HepG2 (cell line): ENCODE results near the gene TBX18. TPM values are rescaled to one million over a fixed set of nuclear protein-coding genes. Genes with fewer than 3 reads are reported as not detected.

ENCODE experiments used
- ATAC-seq: fragments of 200-7000 bp; cut with Tn5 transposase; 3 replicates; pipeline ENCODE4 v1.9.1; 2020; ENCODE audit warnings: mild to moderate bottlenecking, moderate library complexity
- BruUV-seq: library from RNA; stranded (reverse); fragments of 400-500 nt; replicated peaks from 2 replicates; lab custom pipeline; 2021; lab: Mats Ljungman, UMichigan
- CTCF ChIA-PET: fragments of 300-600 bp; formaldehyde crosslinking; extraction: SDS; loops from one replicate; lab custom pipeline; 2021; ENCODE audit warnings: low total read pairs, inconsistent platforms, low intra/inter-chr PET ratio; lab: Yijun Ruan, JAX
- POLR2A ChIA-PET: fragments of 350-600 bp; sonication (Branson Sonifier 250); formaldehyde crosslinking; loops from one replicate; lab custom pipeline; 2020; ENCODE audit warnings: antibody characterized with exemption, inconsistent platforms; lab: Yijun Ruan, JAX
- DNase-seq: peaks from one replicate; pipeline ENCODE4 v3.0.0-alpha.2; 2015; ENCODE audit warnings: low spot score
- FAIRE-seq: peaks from 3 replicates; lab custom pipeline; 2011; peaks lifted over from hg19 to GRCh38; lab: Jason Lieb, UNC
- H2AFZ ChIP-seq: one replicate; pipeline ENCODE4 v1.6.1; 2011; ENCODE audit warnings: low read length, inconsistent platforms
- H3K27ac ChIP-seq: fragments of 300-600 bp; 3 replicates; pipeline ENCODE4 v1.8.0; 2011; ENCODE audit warnings: mixed run types, mild to moderate bottlenecking, mixed read lengths, low read length, inconsistent platforms; ENCODE audit not compliant: insufficient read depth; ENCODE audit errors: extremely low read length
- H3K27me3 ChIP-seq, 2 experiments: fragments of 200-600 bp in 1 of 2; 2 replicates in 1 of 2; 3 replicates in 1 of 2; pipeline versions ENCODE4 v1.6.0 to v1.8.0; 2011; ENCODE audit warnings: low read length in 2 of 2, mild to moderate bottlenecking in 2 of 2, moderate library complexity in 2 of 2, inconsistent platforms in 1 of 2; ENCODE audit not compliant: insufficient read depth in 2 of 2, control insufficient read depth in 1 of 2
- H3K36me3 ChIP-seq, 2 experiments: fragments of 200-600 bp in 1 of 2; replicated peaks in 1 of 2; 2 replicates in 1 of 2; 3 replicates in 1 of 2; pipeline versions ENCODE4 v1.5.1 to v1.8.0; 2011; ENCODE audit warnings: low read length in 2 of 2, inconsistent platforms in 1 of 2; ENCODE audit not compliant: insufficient read depth in 2 of 2, control insufficient read depth in 1 of 2
- H3K4me1 ChIP-seq: 2 replicates; pipeline ENCODE4 v1.5.1; 2012; ENCODE audit warnings: low read length, inconsistent platforms; ENCODE audit not compliant: insufficient read depth
- H3K4me2 ChIP-seq: 2 replicates; pipeline ENCODE4 v1.6.0; 2011; ENCODE audit warnings: low read depth, low read length, inconsistent platforms
- H3K4me3 ChIP-seq, 3 experiments: fragments of 200-600 bp in 1 of 3; sonication (generic), shearing (Covaris generic) in 1 of 3; replicated peaks in 1 of 3; 2 replicates each; pipeline ENCODE4 v1.5.1; 2011 to 2016; ENCODE audit warnings: low read length in 3 of 3, inconsistent platforms in 2 of 3, low read depth in 2 of 3, mild to moderate bottlenecking in 2 of 3, control low read depth in 1 of 3, mixed read lengths in 1 of 3; ENCODE audit not compliant: insufficient read depth in 1 of 3
- H3K79me2 ChIP-seq: one replicate; pipeline ENCODE4 v1.6.1; 2011; ENCODE audit warnings: low read length, inconsistent platforms; ENCODE audit not compliant: insufficient read depth
- H3K9ac ChIP-seq: 2 replicates; pipeline ENCODE4 v1.6.0; 2011; ENCODE audit warnings: mild to moderate bottlenecking, low read depth, low read length, inconsistent platforms; ENCODE audit not compliant: insufficient read depth
- H3K9me3 ChIP-seq: 2 replicates; pipeline ENCODE4 v1.5.1; 2012; ENCODE audit warnings: mild to moderate bottlenecking, low read length
- H4K20me1 ChIP-seq: 2 replicates; pipeline ENCODE4 v1.6.0; 2011; ENCODE audit warnings: inconsistent platforms, mild to moderate bottlenecking, low read length, moderate library complexity; ENCODE audit not compliant: insufficient read depth
- CEBPZ ChIP-seq: IDR thresholded peaks from 2 replicates; pipeline ENCODE4 v1.6.1; 2012; ENCODE audit warnings: low read length, improper control_type of control experiment
- EZH2 ChIP-seq: conservative IDR thresholded peaks from 2 replicates; pipeline ENCODE4 v1.6.1; 2012; ENCODE audit warnings: mild to moderate bottlenecking, low read depth, low read length, moderate library complexity
- WGBS: methylation state at CpG from one replicate; pipeline ENCODE4 v1.1.6; 2017; ENCODE audit warnings: low lambda C conversion rate; 5-methylcytosine and 5-hydroxymethylcytosine counted together
- in situ Hi-C: cut with HindIII; loops from 2 replicates; pipeline ENCODE4 v1.10.0; 2017; ENCODE audit warnings: low pct_unique_long_range_greater_than_20kb; ENCODE audit not compliant: extremely low pct_ligation_motif_present
- intact Hi-C: fragments of 100-400 bp; cut with micrococcal nuclease; formaldehyde crosslinking; loops from one replicate; pipeline ENCODE4 v1.10.0; 2022; ENCODE audit not compliant: unreplicated experiment
- polyA plus RNA-seq, 8 experiments: library from polyadenylated mRNA; depleted of rRNA in 3 of 8; stranded (reverse) in 7 of 8; unstranded in 1 of 8; fragments of >200 nt; fragmentation: Illumina TruSeq in 4 of 8; extraction: Trizol in 4 of 8; gene quantifications; 2 replicates each; pipeline versions ENCODE4 v1.2.1 to v1.2.3, GENCODE V29; 2011 to 2016; ENCODE audit warnings: low read depth in 4 of 8, missing spikeins in 1 of 8, mixed read lengths in 1 of 8; ENCODE audit not compliant: insufficient read depth in 1 of 8
- total RNA-seq, 5 experiments: library from RNA; depleted of rRNA; stranded (reverse); fragments of >200 nt; fragmentation: Illumina TruSeq; extraction: Trizol; gene quantifications; 2 replicates each; pipeline ENCODE4 v1.2.3, GENCODE V29; 2016; ENCODE audit warnings: low read depth in 1 of 5
- TF ChIP-seq, protein P1 (sequence below): sonication (generic); formaldehyde crosslinking; IDR thresholded peaks from 2 replicates; pipeline ENCODE4 v1.9.0; 2021; ENCODE audit warnings: missing genetic modification reagents, mild to moderate bottlenecking, borderline replicate concordance

Gene TBX18
- total and polyA plus RNA-seq, 2 of the 13 experiments (the other 11 are each of a cell fraction or from before 2014, with no cell fraction given), result not detected

DNA sequence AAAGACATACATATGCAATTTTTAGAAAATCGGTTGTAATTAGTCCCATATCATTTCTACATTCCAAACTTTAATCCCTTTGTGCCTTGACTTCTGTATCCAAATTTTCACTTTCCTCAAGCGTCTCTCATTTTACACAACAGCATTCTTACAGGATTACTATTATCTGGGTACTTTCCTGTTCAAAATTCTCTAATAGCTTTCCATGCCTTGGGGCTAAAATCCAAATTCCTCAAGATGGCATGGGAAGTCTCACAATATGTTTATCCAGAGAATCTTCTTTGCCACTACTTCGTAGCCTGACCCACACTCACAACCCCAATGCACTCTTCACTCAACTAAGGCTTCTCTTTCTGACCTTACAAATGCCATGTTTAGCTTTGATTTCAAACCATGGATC, 125.0 kb downstream of the TBX18 start:
- no TSS peak for BruUV-seq
- intact Hi-C loops, result no loop called here

More for the DNA sequence above, 125.0 kb downstream of the TBX18 start:
- H3K4me2 ChIP-seq, result no peak overlapping the region
- in situ Hi-C loops, result no loop called here
- no peaks in the 10 kb centered on the region for H3K9me3 ChIP-seq
- DNase-seq, result no peak
- H3K4me1 ChIP-seq, result no peaks in the 10 kb centered on the region
- 0% methylated on average over 3 of the region's 3 CpGs for WGBS
- H4K20me1 ChIP-seq, result no peaks in the 10 kb centered on the region
- ChIA-PET CTCF (no interaction called here), POLR2A (no interaction called here)
- no peak for FAIRE-seq
- no peak overlapping the region for H3K4me3 ChIP-seq
- no peak overlapping the region for H3K9ac ChIP-seq
- no peaks in the 10 kb centered on the region for H3K36me3 ChIP-seq
- H3K27me3 ChIP-seq, result no peaks in the 10 kb centered on the region
- no peak for TF ChIP-seq EZH2
- TF ChIP-seq, protein P1, sequence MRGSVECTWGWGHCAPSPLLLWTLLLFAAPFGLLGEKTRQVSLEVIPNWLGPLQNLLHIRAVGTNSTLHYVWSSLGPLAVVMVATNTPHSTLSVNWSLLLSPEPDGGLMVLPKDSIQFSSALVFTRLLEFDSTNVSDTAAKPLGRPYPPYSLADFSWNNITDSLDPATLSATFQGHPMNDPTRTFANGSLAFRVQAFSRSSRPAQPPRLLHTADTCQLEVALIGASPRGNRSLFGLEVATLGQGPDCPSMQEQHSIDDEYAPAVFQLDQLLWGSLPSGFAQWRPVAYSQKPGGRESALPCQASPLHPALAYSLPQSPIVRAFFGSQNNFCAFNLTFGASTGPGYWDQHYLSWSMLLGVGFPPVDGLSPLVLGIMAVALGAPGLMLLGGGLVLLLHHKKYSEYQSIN, result no peak
- no peak for TF ChIP-seq CEBPZ
- H2AFZ ChIP-seq, result no peak overlapping the region
- H3K27ac ChIP-seq, result no peak overlapping the region
- no peak for ATAC-seq
- H3K79me2 ChIP-seq, result no peaks in the 10 kb centered on the region
